Stomach (tissue), 4 donors: ENCODE measurements around the gene LBX1.
"Not testable (repeated sequence)": the region's sequence is repeated elsewhere in the genome, so short reads cannot be mapped to it uniquely, and the experiment has no call there.

Experiments used
- CTCF ChIP-seq, 7 experiments: fragments of 450-650 bp in 4 of 7; fragments of 200-600 bp in 3 of 7; sonication (generic) in 3 of 7; IDR thresholded peaks; one replicate each; pipeline ENCODE4 v1.5.1; 2016 to 2019; ENCODE audit warnings: antibody characterized with exemption in 7 of 7, control low read depth in 2 of 7, mild to moderate bottlenecking in 1 of 7
- POLR2A ChIP-seq, 4 donors: fragments of 450-650 bp; IDR thresholded peaks; one replicate each; pipeline ENCODE4 v1.6.1; 2016; ENCODE audit warnings: antibody characterized with exemption in 4 of 4, control low read depth in 2 of 4, mild to moderate bottlenecking in 1 of 4, moderate library complexity in 1 of 4
- POLR2AphosphoS5 ChIP-seq, 3 donors: sonication (generic); formaldehyde crosslinking; IDR thresholded peaks; one replicate each; pipeline ENCODE4 v1.6.1; 2016; ENCODE audit warnings: antibody characterized with exemption in 3 of 3

DNA sequence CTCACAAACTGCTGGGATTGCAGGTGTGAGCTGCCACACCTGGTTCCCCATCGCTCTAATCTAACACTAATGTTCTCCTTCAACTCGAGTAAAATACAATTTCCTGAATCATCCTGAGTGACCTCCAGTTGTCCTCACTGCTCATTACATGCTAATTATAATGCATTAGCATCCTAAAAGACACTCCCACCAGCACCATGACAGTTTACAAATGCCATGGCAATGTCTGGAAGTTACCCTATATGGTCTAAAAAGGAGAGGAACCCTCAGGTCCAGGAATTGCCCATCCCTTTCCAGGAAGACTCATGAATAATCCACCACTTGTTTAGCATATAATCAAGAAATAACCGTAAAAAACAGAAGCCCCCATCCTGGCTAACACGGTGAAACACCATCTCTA, 26.6 kb downstream of the LBX1 start:
- not testable (repeated sequence) for TF ChIP-seq POLR2A, POLR2AphosphoS5, CTCF (IDR thresholded peaks at IDR 0.05)
